Nephron (organoid): ENCODE measurements around the gene ACAP2.

Source experiments
- H3K27ac Mint-ChIP-seq, 3 experiments: 2 replicates each; pipeline ENCODE4 v1.8.0; 2020; ENCODE audit warnings: mixed read lengths in 3 of 3, mild to moderate bottlenecking in 2 of 3, moderate library complexity in 1 of 3
- H3K27me3 Mint-ChIP-seq: 2 replicates; pipeline ENCODE4 v1.8.0; 2021; ENCODE audit warnings: low read depth, mild to moderate bottlenecking, moderate library complexity, mixed read lengths
- H3K36me3 Mint-ChIP-seq: 2 replicates; pipeline ENCODE4 v1.8.0; 2020; ENCODE audit warnings: low read depth, mixed read lengths
- H3K4me1 Mint-ChIP-seq: 2 replicates; pipeline ENCODE4 v1.8.0; 2020; ENCODE audit warnings: mixed read lengths
- H3K4me3 Mint-ChIP-seq, 3 experiments: 2 replicates each; pipeline ENCODE4 v1.8.0; 2020; ENCODE audit warnings: mild to moderate bottlenecking in 3 of 3, mixed read lengths in 3 of 3, moderate library complexity in 2 of 3
- H3K9me3 Mint-ChIP-seq: 2 replicates; pipeline ENCODE4 v1.8.0; 2020; ENCODE audit warnings: mixed read lengths
- CTCF ChIP-seq, 3 experiments: fragments of 200-600 bp; sonication (generic); IDR thresholded peaks; one replicate each; pipeline ENCODE4 v1.5.0; 2021; ENCODE audit warnings: antibody characterized with exemption in 3 of 3; ENCODE audit not compliant: unreplicated experiment in 3 of 3

The ACAP2 gene

GRCh38 chr3:195226900-195227447, 215.8 kb downstream of the ACAP2 start:
- Mint-ChIP-seq H3K27me3 (no peaks in the 10 kb centered on the region), H3K27ac (no peak overlapping the region), H3K9me3 (peaks cover 6% of the 10 kb centered on the region)

GRCh38 chr3:195226445-195226844, 216.4 kb downstream of the ACAP2 start:
- Mint-ChIP-seq H3K4me1 (peaks cover 10% of the 10 kb centered on the region), H3K4me3 (no peak overlapping the region), H3K36me3 (peaks cover 12% of the 10 kb centered on the region), H3K27ac (no peak overlapping the region), H3K27me3 (no peaks in the 10 kb centered on the region), H3K9me3 (peaks cover 6% of the 10 kb centered on the region)
- no peak for TF ChIP-seq CTCF (IDR thresholded peaks at IDR 0.05; ENCODE audit: unreplicated experiment in 3 of 3)

More at GRCh38 chr3:195226900-195227447, 215.8 kb downstream of the ACAP2 start:
- Mint-ChIP-seq H3K36me3 (peaks cover 12% of the 10 kb centered on the region), H3K4me3 (no peak overlapping the region), H3K4me1 (peaks cover 10% of the 10 kb centered on the region)
- peak in 1 of 3 experiments; percentile 13 for TF ChIP-seq CTCF (IDR thresholded peaks at IDR 0.05; ENCODE audit: unreplicated experiment in 3 of 3)

- Mint-ChIP-seq H3K27me3 (no peaks in the 10 kb centered on the region), H3K9me3 (peaks cover 5% of the 10 kb centered on the region), H3K36me3 (peaks cover 20% of the 10 kb centered on the region), H3K4me1 (peaks cover 20% of the 10 kb centered on the region), H3K4me3 (no peak overlapping the region), H3K27ac (no peak overlapping the region)
- TF ChIP-seq CTCF (IDR thresholded peaks at IDR 0.05; ENCODE audit: unreplicated experiment in 3 of 3), result no peak
Observed at GRCh38 chr3:195224980-195225580, 217.7 kb downstream of the ACAP2 start.
